Astrocyte of the spinal cord (primary cell): ENCODE results near the gene MET.

Experiments used
- DNase-seq: peaks from one replicate; pipeline ENCODE4 v3.0.0; 2011; ENCODE audit warnings: low read depth, low spot score
- H3K4me3 ChIP-seq: 2 replicates; pipeline ENCODE4 v1.5.1; 2011; ENCODE audit warnings: low read depth, mild to moderate bottlenecking, low read length, moderate library complexity
- in situ Hi-C: cut with HindIII; loops from 2 replicates; pipeline ENCODE4 v1.10.0; 2017; ENCODE audit warnings: low sequenced_read_pairs
- TF ChIP-seq, protein P1 (sequence below): IDR thresholded peaks from 2 replicates; pipeline ENCODE4 v1.5.1; 2012; ENCODE audit warnings: low read depth, mild to moderate bottlenecking, low read length, inconsistent platforms

Gene MET

DNA sequence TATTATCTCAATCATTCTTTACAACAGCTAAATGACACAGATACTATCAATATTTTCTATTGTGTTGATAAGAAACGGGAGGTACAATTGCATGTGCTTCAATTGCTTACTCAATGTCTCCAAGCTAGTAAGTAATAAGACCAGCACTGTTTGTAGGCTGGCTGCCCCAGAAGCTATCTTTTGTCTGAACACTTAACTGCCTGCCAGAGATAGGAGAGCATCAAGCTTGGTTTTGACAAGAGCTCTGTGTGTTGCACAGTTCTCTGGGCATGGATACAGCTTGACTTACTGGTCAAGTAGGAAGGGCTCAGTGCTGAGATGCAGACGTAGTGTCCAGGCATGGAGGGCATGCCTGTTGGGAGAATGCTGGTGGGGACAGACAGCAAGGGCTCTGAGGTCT is 164.1 kb downstream of the MET start:
- H3K4me3 ChIP-seq: no peak overlapping the region
- no peak for DNase-seq
- TF ChIP-seq, protein P1, sequence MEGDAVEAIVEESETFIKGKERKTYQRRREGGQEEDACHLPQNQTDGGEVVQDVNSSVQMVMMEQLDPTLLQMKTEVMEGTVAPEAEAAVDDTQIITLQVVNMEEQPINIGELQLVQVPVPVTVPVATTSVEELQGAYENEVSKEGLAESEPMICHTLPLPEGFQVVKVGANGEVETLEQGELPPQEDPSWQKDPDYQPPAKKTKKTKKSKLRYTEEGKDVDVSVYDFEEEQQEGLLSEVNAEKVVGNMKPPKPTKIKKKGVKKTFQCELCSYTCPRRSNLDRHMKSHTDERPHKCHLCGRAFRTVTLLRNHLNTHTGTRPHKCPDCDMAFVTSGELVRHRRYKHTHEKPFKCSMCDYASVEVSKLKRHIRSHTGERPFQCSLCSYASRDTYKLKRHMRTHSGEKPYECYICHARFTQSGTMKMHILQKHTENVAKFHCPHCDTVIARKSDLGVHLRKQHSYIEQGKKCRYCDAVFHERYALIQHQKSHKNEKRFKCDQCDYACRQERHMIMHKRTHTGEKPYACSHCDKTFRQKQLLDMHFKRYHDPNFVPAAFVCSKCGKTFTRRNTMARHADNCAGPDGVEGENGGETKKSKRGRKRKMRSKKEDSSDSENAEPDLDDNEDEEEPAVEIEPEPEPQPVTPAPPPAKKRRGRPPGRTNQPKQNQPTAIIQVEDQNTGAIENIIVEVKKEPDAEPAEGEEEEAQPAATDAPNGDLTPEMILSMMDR: no peak
- in situ Hi-C loops: no loop called here

DNA sequence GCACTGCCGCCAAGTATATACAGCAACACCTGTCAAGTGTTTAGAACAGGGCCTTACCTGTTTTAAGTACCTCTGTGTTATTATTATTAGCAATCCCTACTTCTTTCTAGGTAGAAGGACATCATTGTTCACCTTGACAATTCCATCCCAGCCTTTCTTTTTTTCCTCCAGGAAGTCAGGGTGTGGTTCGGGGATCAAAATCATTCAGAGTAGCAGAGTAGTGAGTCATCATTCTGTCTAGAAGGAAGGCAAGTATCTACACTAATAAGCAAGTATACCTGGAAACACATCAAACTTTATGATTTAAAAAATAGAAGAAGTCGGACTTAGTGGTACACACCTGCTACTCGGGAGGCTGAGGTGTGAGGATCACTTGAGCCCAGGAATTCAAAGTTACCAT is 164.9 kb downstream of the MET start:
- in situ Hi-C loops: no loop called here
- H3K4me3 ChIP-seq: no peak overlapping the region
- no peak for DNase-seq
- TF ChIP-seq, protein P1: no peak

DNA sequence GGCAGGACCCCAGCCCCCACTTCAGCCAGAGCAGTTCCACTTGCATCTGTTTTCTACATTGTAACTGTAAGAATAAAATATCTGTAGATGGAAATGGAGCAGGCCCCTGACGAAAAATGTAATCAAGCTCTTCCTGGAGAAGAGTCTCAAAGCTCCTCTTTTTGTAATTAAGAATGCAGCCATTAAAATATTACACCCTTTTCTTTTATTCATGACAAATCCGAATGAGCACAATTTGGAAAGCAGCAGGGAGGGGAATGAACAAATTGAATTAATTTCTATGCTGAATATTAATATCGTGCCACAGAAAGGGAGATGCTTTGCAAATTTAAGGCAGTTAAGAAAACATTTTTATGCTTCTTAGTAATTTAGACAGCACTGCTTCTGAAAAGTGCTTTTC is 165.6 kb downstream of the MET start:
- DNase-seq: no peak
- in situ Hi-C loops: no loop called here
- no peak overlapping the region for H3K4me3 ChIP-seq
- TF ChIP-seq, protein P1: no peak

DNA sequence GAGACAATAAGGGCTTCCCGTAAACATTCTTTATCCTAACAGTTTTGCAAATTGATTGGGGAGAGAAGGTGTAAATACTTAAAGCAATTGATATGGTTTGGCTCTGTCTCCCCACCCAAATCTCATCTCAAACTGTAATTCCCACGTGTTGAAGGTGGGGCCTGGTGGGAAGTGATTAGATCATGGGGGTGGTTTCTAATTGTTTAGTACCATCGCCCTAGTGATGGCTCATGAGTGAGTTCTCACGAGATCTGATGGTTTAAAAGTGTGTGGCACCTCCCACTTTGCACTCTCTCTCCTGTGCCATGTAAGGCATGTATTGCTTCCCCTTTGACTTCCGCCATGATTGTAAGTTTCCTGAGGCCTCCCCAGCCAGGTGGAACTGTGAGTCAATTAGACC is 168.3 kb downstream of the MET start:
- in situ Hi-C loops: no loop called here
- DNase-seq: no peak
- TF ChIP-seq, protein P1: no peak
- no peak overlapping the region for H3K4me3 ChIP-seq

DNA sequence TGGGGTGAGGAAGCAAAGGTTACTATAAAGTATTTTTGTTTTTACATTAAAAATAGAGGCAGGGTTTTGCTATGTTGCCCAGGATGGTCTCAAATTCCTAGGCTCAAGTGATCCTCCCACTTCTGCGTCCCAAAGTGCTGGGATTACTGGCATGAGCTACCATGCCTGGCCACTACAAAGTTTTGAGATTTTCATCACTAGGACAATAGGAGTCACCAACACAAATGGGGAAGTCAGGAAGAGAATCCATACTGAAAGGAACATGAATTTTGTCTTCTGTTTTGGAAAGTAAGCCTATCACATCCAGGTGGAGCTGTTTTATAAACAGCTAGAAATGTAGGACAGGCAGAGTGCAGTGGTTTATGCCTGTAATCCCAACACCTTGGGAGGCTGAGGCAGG is 170.4 kb downstream of the MET start:
- TF ChIP-seq, protein P1: no peak
- in situ Hi-C loops: no loop called here
- no peak for DNase-seq
- no peak overlapping the region for H3K4me3 ChIP-seq

DNA sequence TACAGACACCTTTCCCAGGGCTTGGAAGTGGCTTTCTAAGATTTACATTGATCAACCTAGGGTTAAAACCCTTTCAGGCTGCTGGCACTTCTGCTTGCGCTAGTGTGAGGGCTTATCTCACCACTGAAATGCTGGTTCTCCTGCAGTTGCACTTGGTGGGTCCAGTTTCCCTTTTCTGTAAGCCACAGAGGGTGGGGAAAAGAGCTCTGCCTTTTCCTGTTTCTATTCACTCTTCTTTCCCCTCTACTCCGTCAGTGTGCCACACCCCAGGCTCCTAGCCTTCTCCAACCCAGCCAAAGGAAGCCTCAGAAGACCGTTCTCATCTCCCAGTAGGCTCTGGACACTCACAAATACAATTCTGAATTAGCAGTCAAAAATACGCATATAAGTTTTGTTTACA is 171.4 kb downstream of the MET start:
- no peak overlapping the region for H3K4me3 ChIP-seq
- TF ChIP-seq, protein P1: no peak
- no peak for DNase-seq
- in situ Hi-C loops: no loop called here
